C4-2B (cell line): ENCODE measurements around the gene ASB6.

ENCODE experiments used
- CTCF ChIP-seq: fragments of 450-650 bp; conservative IDR thresholded peaks from 2 replicates; pipeline ENCODE4 v1.5.1; 2017; ENCODE audit warnings: mild to moderate bottlenecking
- ZFX ChIP-seq: fragments of 450-650 bp; IDR thresholded peaks from 2 replicates; pipeline ENCODE4 v1.6.1; 2017

DNA sequence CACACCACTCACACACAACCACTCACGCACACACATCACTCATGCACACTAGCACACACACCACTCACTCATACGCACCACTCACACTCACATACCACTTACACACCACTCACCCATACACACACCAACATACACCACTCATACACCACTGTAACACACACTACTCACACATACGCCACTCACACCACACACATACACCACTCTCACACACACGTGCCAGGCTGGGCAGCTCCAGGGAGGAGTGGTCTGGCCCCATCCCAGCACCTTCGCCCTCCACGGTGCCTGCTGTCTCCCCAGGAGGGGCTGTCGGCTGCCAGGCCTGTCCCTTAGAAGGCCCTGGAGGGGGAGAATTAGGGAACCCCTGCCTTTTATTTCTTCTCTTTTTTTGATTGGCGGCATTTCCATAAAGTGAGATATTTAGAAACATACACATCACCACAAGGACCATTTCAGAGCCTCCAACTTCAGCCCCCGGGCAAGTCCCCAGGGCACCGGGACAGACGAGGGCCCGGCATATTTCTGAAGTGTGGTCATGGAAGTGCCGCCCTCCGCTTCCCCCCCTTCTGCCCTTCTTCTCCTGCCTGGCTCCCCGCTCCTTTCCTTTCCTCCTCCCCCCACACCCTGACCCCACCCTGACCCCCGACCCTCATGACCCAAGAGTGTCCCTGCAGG lies 6.3 kb upstream of the ASB6 start:
- TF ChIP-seq CTCF (no peak), ZFX (no peak)
